Measurements from ENCODE around the gene ZNF423. TPM values are rescaled to one million over a fixed set of nuclear protein-coding genes. Genes with fewer than 3 reads are reported as not detected.

Gene ZNF423
- total and polyA plus RNA-seq, 4 donors = 16.9 to 43.0 (median 34.4) TPM

- H3K9me3 ChIP-seq (ENCODE audit: control insufficient read depth, insufficient read depth, low read length) = no peaks in the 10 kb centered on the region
- no peaks in the 10 kb centered on the region for H3K27me3 ChIP-seq (ENCODE audit: control insufficient read depth, insufficient read depth, low read length)
- DNase-seq (ENCODE audit: low read depth in 4 of 6, low spot score in 6 of 6) = peak in 1 of 6 donors; percentile 79
- H3K27ac ChIP-seq (ENCODE audit: low read depth, low read length) = no peak overlapping the region
- H3K36me3 ChIP-seq (ENCODE audit: control insufficient read depth, insufficient read depth, low read length) = peaks cover 12% of the 10 kb centered on the region
- peaks cover 28% of the 10 kb centered on the region for H3K4me1 ChIP-seq (ENCODE audit: control insufficient read depth, insufficient read depth, low read length)
- WGBS (ENCODE audit: insufficient coverage) = 54% methylated on average over 10 of the region's 10 CpGs
- H3K4me3 ChIP-seq (ENCODE audit: low read depth, low read length) = no peak overlapping the region
These were observed 180.5 kb downstream of the ZNF423 start for GRCh38 chr16:49675413-49675812.

GRCh38 chr16:49674990-49675389, 180.9 kb downstream of the ZNF423 start:
- no peak for DNase-seq (ENCODE audit: low read depth in 4 of 6, low spot score in 6 of 6)
- Histone ChIP-seq H3K27me3 (ENCODE audit: control insufficient read depth, insufficient read depth, low read length) (no peaks in the 10 kb centered on the region), H3K4me1 (ENCODE audit: control insufficient read depth, insufficient read depth, low read length) (peaks cover 28% of the 10 kb centered on the region), H3K36me3 (ENCODE audit: control insufficient read depth, insufficient read depth, low read length) (peaks cover 10% of the 10 kb centered on the region), H3K27ac (ENCODE audit: low read depth, low read length) (no peak overlapping the region), H3K9me3 (ENCODE audit: control insufficient read depth, insufficient read depth, low read length) (no peaks in the 10 kb centered on the region), H3K4me3 (ENCODE audit: low read depth, low read length) (no peak overlapping the region)
- WGBS (ENCODE audit: insufficient coverage) = 100% methylated on average over 1 of the region's 3 CpGs

GRCh38 chr16:49674351-49674851, 181.5 kb downstream of the ZNF423 start:
- Histone ChIP-seq H3K27ac (ENCODE audit: low read depth, low read length) (no peak overlapping the region), H3K4me1 (ENCODE audit: control insufficient read depth, insufficient read depth, low read length) (peaks cover 28% of the 10 kb centered on the region), H3K27me3 (ENCODE audit: control insufficient read depth, insufficient read depth, low read length) (no peaks in the 10 kb centered on the region), H3K36me3 (ENCODE audit: control insufficient read depth, insufficient read depth, low read length) (peaks cover 11% of the 10 kb centered on the region), H3K4me3 (ENCODE audit: low read depth, low read length) (no peak overlapping the region), H3K9me3 (ENCODE audit: control insufficient read depth, insufficient read depth, low read length) (no peaks in the 10 kb centered on the region)
- 78% methylated on average over 13 of the region's 15 CpGs for WGBS (ENCODE audit: insufficient coverage)
- no peak for DNase-seq (ENCODE audit: low read depth in 4 of 6, low spot score in 6 of 6)

GRCh38 chr16:49673442-49673841, 182.5 kb downstream of the ZNF423 start:
- Histone ChIP-seq H3K4me1 (ENCODE audit: control insufficient read depth, insufficient read depth, low read length) (peaks cover 28% of the 10 kb centered on the region), H3K27me3 (ENCODE audit: control insufficient read depth, insufficient read depth, low read length) (no peaks in the 10 kb centered on the region), H3K9me3 (ENCODE audit: control insufficient read depth, insufficient read depth, low read length) (no peaks in the 10 kb centered on the region), H3K4me3 (ENCODE audit: low read depth, low read length) (no peak overlapping the region), H3K27ac (ENCODE audit: low read depth, low read length) (no peak overlapping the region), H3K36me3 (ENCODE audit: control insufficient read depth, insufficient read depth, low read length) (peaks cover 7% of the 10 kb centered on the region)
- DNase-seq (ENCODE audit: low read depth in 4 of 6, low spot score in 6 of 6) = peak in 1 of 6 donors; percentile 43
- 82% methylated on average over 8 of the region's 8 CpGs for WGBS (ENCODE audit: insufficient coverage)

GRCh38 chr16:49672753-49673152, 183.2 kb downstream of the ZNF423 start:
- Histone ChIP-seq H3K36me3 (ENCODE audit: control insufficient read depth, insufficient read depth, low read length) (peaks cover 7% of the 10 kb centered on the region), H3K27ac (ENCODE audit: low read depth, low read length) (no peak overlapping the region), H3K9me3 (ENCODE audit: control insufficient read depth, insufficient read depth, low read length) (no peaks in the 10 kb centered on the region), H3K4me3 (ENCODE audit: low read depth, low read length) (no peak overlapping the region), H3K4me1 (ENCODE audit: control insufficient read depth, insufficient read depth, low read length) (peaks cover 28% of the 10 kb centered on the region), H3K27me3 (ENCODE audit: control insufficient read depth, insufficient read depth, low read length) (no peaks in the 10 kb centered on the region)
- DNase-seq (ENCODE audit: low read depth in 4 of 6, low spot score in 6 of 6) = no peak
- 98% methylated on average over 5 of the region's 11 CpGs for WGBS (ENCODE audit: insufficient coverage)

- WGBS (ENCODE audit: insufficient coverage) = 89% methylated on average over 2 of the region's 12 CpGs
- Histone ChIP-seq H3K36me3 (ENCODE audit: control insufficient read depth, insufficient read depth, low read length) (peaks cover 7% of the 10 kb centered on the region), H3K9me3 (ENCODE audit: control insufficient read depth, insufficient read depth, low read length) (no peaks in the 10 kb centered on the region), H3K27me3 (ENCODE audit: control insufficient read depth, insufficient read depth, low read length) (no peaks in the 10 kb centered on the region), H3K4me1 (ENCODE audit: control insufficient read depth, insufficient read depth, low read length) (peaks cover 36% of the 10 kb centered on the region), H3K27ac (ENCODE audit: low read depth, low read length) (no peak overlapping the region), H3K4me3 (ENCODE audit: low read depth, low read length) (no peak overlapping the region)
- DNase-seq (ENCODE audit: low read depth in 4 of 6, low spot score in 6 of 6) = no peak
These were observed 184.6 kb downstream of the ZNF423 start for GRCh38 chr16:49671333-49671732.

- H3K4me3 ChIP-seq (ENCODE audit: low read depth, low read length) = no peak overlapping the region
- no peak overlapping the region for H3K27ac ChIP-seq (ENCODE audit: low read depth, low read length)
- H3K4me1 ChIP-seq (ENCODE audit: control insufficient read depth, insufficient read depth, low read length) = peaks cover 37% of the 10 kb centered on the region
- H3K27me3 ChIP-seq (ENCODE audit: control insufficient read depth, insufficient read depth, low read length) = no peaks in the 10 kb centered on the region
- WGBS (ENCODE audit: insufficient coverage) = 55% methylated on average over 10 of the region's 13 CpGs
- H3K9me3 ChIP-seq (ENCODE audit: control insufficient read depth, insufficient read depth, low read length) = no peaks in the 10 kb centered on the region
- DNase-seq (ENCODE audit: low read depth in 4 of 6, low spot score in 6 of 6) = peak in 1 of 6 donors; percentile 64
- H3K36me3 ChIP-seq (ENCODE audit: control insufficient read depth, insufficient read depth, low read length) = peaks cover 7% of the 10 kb centered on the region
These were observed 185.3 kb downstream of the ZNF423 start for GRCh38 chr16:49670627-49671026.

GRCh38 chr16:49665482-49666230, 190.3 kb downstream of the ZNF423 start:
- 37% methylated on average over 11 of the region's 18 CpGs for WGBS (ENCODE audit: insufficient coverage)
- peak in 1 of 6 donors; percentile 62 for DNase-seq (ENCODE audit: low read depth in 4 of 6, low spot score in 6 of 6)
- Histone ChIP-seq H3K27ac (ENCODE audit: low read depth, low read length) (peak overlapping the region; percentile 57), H3K4me1 (ENCODE audit: control insufficient read depth, insufficient read depth, low read length) (peaks cover 51% of the 10 kb centered on the region), H3K36me3 (ENCODE audit: control insufficient read depth, insufficient read depth, low read length) (peaks cover 10% of the 10 kb centered on the region), H3K4me3 (ENCODE audit: low read depth, low read length) (no peak overlapping the region), H3K27me3 (ENCODE audit: control insufficient read depth, insufficient read depth, low read length) (no peaks in the 10 kb centered on the region), H3K9me3 (ENCODE audit: control insufficient read depth, insufficient read depth, low read length) (no peaks in the 10 kb centered on the region)

- H3K27me3 ChIP-seq (ENCODE audit: control insufficient read depth, insufficient read depth, low read length) = no peaks in the 10 kb centered on the region
- no peaks in the 10 kb centered on the region for H3K9me3 ChIP-seq (ENCODE audit: control insufficient read depth, insufficient read depth, low read length)
- 68% methylated on average over 35 of the region's 37 CpGs for WGBS (ENCODE audit: insufficient coverage)
- no peak overlapping the region for H3K4me3 ChIP-seq (ENCODE audit: low read depth, low read length)
- H3K36me3 ChIP-seq (ENCODE audit: control insufficient read depth, insufficient read depth, low read length) = peaks cover 10% of the 10 kb centered on the region
- DNase-seq (ENCODE audit: low read depth in 4 of 6, low spot score in 6 of 6) = peak in 2 of 6 donors; percentile 11 to 37
- H3K4me1 ChIP-seq (ENCODE audit: control insufficient read depth, insufficient read depth, low read length) = peaks cover 55% of the 10 kb centered on the region
- H3K27ac ChIP-seq (ENCODE audit: low read depth, low read length) = peak overlapping the region; percentile 61
These were observed 191.4 kb downstream of the ZNF423 start for GRCh38 chr16:49664221-49665215.
